Testis (tissue), 3 donors: Measurements from ENCODE around the gene EIF4G3. TPM values are rescaled to one million over a fixed set of nuclear protein-coding genes. Genes with fewer than 3 reads are reported as not detected.

ENCODE experiments used
- DNase-seq: peaks from one replicate; pipeline ENCODE4 v3.0.0-alpha.2; 2019
- H3K27ac ChIP-seq, 2 donors: fragments of 200-600 bp; sonication (generic); one replicate each; pipeline ENCODE4 v1.5.1; 2019
- H3K27me3 ChIP-seq: fragments of 200-600 bp; sonication (generic); one replicate; pipeline ENCODE4 v1.5.1; 2019
- H3K36me3 ChIP-seq: fragments of 200-600 bp; sonication (generic); one replicate; pipeline ENCODE4 v1.5.1; 2017; ENCODE audit warnings: low read depth; ENCODE audit errors: missing control alignments
- H3K4me1 ChIP-seq: fragments of 200-600 bp; sonication (generic); one replicate; pipeline ENCODE4 v1.5.1; 2019
- H3K4me3 ChIP-seq, 2 donors: fragments of 200-600 bp; sonication (generic); one replicate each; pipeline ENCODE4 v1.5.1; 2017 to 2019
- H3K9me3 ChIP-seq: fragments of 200-600 bp; sonication (generic); one replicate; pipeline ENCODE4 v1.5.1; 2017
- CTCF ChIP-seq, 3 experiments: fragments of 450-650 bp in 2 of 3; fragments of 200-600 bp in 1 of 3; sonication (generic) in 1 of 3; IDR thresholded peaks; one replicate each; pipeline ENCODE4 v1.5.1; 2016 to 2019; ENCODE audit warnings: antibody characterized with exemption in 3 of 3, mild to moderate bottlenecking in 2 of 3, moderate library complexity in 1 of 3
- POLR2A ChIP-seq: fragments of 450-650 bp; IDR thresholded peaks from one replicate; pipeline ENCODE4 v1.6.1; 2017; ENCODE audit warnings: antibody characterized with exemption, mild to moderate bottlenecking, moderate library complexity
- WGBS, 2 donors: methylation state at CpG; one replicate each; pipeline ENCODE4 v1.1.5; 2018; 5-methylcytosine and 5-hydroxymethylcytosine counted together
- intact Hi-C: fragments of 100-400 bp; cut with DNase I; formaldehyde crosslinking; loops from one replicate; pipeline ENCODE4 v1.15.1; 2023; ENCODE audit warnings: low total_unique reads
- polyA plus RNA-seq: library from polyadenylated mRNA; stranded (reverse); fragments of 350-450 nt; fragmentation: Illumina TruSeq; extraction: RNeasy Lipid Tissue Mini Kit (QIAGEN cat#74804); gene quantifications from one replicate; pipeline ENCODE4 v1.2.3, GENCODE V29; 2014; ENCODE audit warnings: low read depth, low replicate concordance; ENCODE audit not compliant: insufficient read depth
- total RNA-seq, 2 donors: library from RNA; depleted of rRNA; stranded (reverse); fragments of >200 nt; gene quantifications; one replicate each; pipeline ENCODE4 v1.2.3, GENCODE V29; 2016

Gene EIF4G3
- total and polyA plus RNA-seq, 3 donors from 2014 or later: 146 to 198 (median 165) TPM

GRCh38 chr1:21077085-21077484, 99.6 kb downstream of the EIF4G3 start:
- H3K36me3 ChIP-seq: no peaks in the 10 kb centered on the region
- no peaks in the 10 kb centered on the region for H3K9me3 ChIP-seq
- no peak for TF ChIP-seq POLR2A
- no peak for TF ChIP-seq CTCF (IDR thresholded peaks at IDR 0.05)
- no peak for DNase-seq
- H3K4me1 ChIP-seq: no peaks in the 10 kb centered on the region
- H3K27ac ChIP-seq: no peak overlapping the region
- no peaks in the 10 kb centered on the region for H3K27me3 ChIP-seq
- intact Hi-C loops: no loop called here
- no peak overlapping the region for H3K4me3 ChIP-seq

- H3K4me3 ChIP-seq: no peak overlapping the region
- intact Hi-C loops: no loop called here
Observed at GRCh38 chr1:21072721-21073120, 104.0 kb downstream of the EIF4G3 start.

GRCh38 chr1:21069549-21069948, 107.1 kb downstream of the EIF4G3 start:
- no peaks in the 10 kb centered on the region for H3K9me3 ChIP-seq
- H3K27ac ChIP-seq: no peak overlapping the region
- 41 to 54% methylated on average over 4 of the region's 4 CpGs for WGBS, 2 donors
- no peaks in the 10 kb centered on the region for H3K27me3 ChIP-seq
- no peaks in the 10 kb centered on the region for H3K4me1 ChIP-seq
- TF ChIP-seq CTCF (IDR thresholded peaks at IDR 0.05) (no peak), POLR2A (no peak)
- H3K4me3 ChIP-seq: no peak overlapping the region
- H3K36me3 ChIP-seq: no peaks in the 10 kb centered on the region
- intact Hi-C loops: no loop called here
- no peak for DNase-seq

More at GRCh38 chr1:21072721-21073120, 104.0 kb downstream of the EIF4G3 start:
- Histone ChIP-seq H3K9me3 (no peaks in the 10 kb centered on the region), H3K27me3 (no peaks in the 10 kb centered on the region), H3K36me3 (no peaks in the 10 kb centered on the region), H3K4me1 (no peaks in the 10 kb centered on the region), H3K27ac (no peak overlapping the region)
- TF ChIP-seq POLR2A (no peak), CTCF (IDR thresholded peaks at IDR 0.05) (no peak)
- no peak for DNase-seq
- 78 to 79% methylated on average over 3 of the region's 3 CpGs for WGBS, 2 donors

- no peak overlapping the region for H3K27ac ChIP-seq
- H3K4me3 ChIP-seq: no peak overlapping the region
- DNase-seq: no peak
- intact Hi-C loops: no loop called here
- H3K27me3 ChIP-seq: no peaks in the 10 kb centered on the region
- no peaks in the 10 kb centered on the region for H3K9me3 ChIP-seq
- TF ChIP-seq CTCF (IDR thresholded peaks at IDR 0.05): no peak
- H3K36me3 ChIP-seq: no peaks in the 10 kb centered on the region
- H3K4me1 ChIP-seq: no peaks in the 10 kb centered on the region
Observed at GRCh38 chr1:21068937-21069336, 107.8 kb downstream of the EIF4G3 start.

- no peaks in the 10 kb centered on the region for H3K27me3 ChIP-seq
Observed at GRCh38 chr1:21067551-21068227, 109.0 kb downstream of the EIF4G3 start.

More at GRCh38 chr1:21067551-21068227, 109.0 kb downstream of the EIF4G3 start:
- intact Hi-C loops: no loop called here
- Histone ChIP-seq H3K27ac (no peak overlapping the region), H3K4me1 (no peaks in the 10 kb centered on the region), H3K36me3 (no peaks in the 10 kb centered on the region), H3K9me3 (no peaks in the 10 kb centered on the region), H3K4me3 (no peak overlapping the region)
- 96 to 97% methylated on average over 6 of the region's 6 CpGs for WGBS, 2 donors
- no peak for TF ChIP-seq CTCF (IDR thresholded peaks at IDR 0.05)
- no peak for TF ChIP-seq POLR2A
- DNase-seq: no peak
